ENCODE results near the gene SFSWAP. TPM values are rescaled to one million over a fixed set of nuclear protein-coding genes. Genes with fewer than 3 reads are reported as not detected.

The SFSWAP gene
- total and polyA plus RNA-seq, 12 donors: 14.0 to 94.0 (median 29.1) TPM

DNA sequence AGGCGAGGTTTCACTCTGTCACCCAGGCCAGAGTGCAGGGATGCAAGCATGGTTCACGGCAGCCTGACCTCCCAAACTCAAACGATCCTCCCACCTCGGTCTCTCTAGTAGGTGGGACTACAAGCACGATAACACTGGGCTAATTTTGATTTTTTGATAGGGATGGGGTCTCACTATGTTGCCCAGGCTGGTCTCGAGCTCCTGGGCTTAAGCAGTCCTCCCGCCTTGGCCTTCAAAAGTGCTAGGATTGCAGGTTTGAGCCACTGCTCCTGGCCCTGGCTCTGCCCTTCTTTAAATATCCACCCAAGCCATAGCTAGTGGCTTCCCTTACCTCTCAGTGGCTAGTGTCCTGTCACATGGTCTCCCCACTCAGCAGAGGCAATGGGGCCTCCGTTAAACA, 17.8 kb downstream of the SFSWAP start:
- intact Hi-C loops (cut with DNase I): no loop called here
- Histone ChIP-seq H3K27ac (no peak overlapping the region), H3K9me3 (replicated peaks in 1 of 3) (no peaks in the 10 kb centered on the region), H3K4me3 (no peak overlapping the region), H3K4me1 (replicated peaks in 1 of 2) (no peaks in the 10 kb centered on the region), H3K36me3 (replicated peaks in 1 of 2) (peaks cover 0 to 81% of the 10 kb centered on the region in 2 donors), H3K27me3 (no peaks in the 10 kb centered on the region)
- no peak for DNase-seq
- WGBS, 4 donors: 94 to 96% (median 95%) methylated on average over 8 of the region's 8 CpGs
- TF ChIP-seq, protein P1, sequence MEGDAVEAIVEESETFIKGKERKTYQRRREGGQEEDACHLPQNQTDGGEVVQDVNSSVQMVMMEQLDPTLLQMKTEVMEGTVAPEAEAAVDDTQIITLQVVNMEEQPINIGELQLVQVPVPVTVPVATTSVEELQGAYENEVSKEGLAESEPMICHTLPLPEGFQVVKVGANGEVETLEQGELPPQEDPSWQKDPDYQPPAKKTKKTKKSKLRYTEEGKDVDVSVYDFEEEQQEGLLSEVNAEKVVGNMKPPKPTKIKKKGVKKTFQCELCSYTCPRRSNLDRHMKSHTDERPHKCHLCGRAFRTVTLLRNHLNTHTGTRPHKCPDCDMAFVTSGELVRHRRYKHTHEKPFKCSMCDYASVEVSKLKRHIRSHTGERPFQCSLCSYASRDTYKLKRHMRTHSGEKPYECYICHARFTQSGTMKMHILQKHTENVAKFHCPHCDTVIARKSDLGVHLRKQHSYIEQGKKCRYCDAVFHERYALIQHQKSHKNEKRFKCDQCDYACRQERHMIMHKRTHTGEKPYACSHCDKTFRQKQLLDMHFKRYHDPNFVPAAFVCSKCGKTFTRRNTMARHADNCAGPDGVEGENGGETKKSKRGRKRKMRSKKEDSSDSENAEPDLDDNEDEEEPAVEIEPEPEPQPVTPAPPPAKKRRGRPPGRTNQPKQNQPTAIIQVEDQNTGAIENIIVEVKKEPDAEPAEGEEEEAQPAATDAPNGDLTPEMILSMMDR (IDR thresholded peaks at IDR 0.05): no peak
- no peak for TF ChIP-seq POLR2A (IDR thresholded peaks at IDR 0.05)

DNA sequence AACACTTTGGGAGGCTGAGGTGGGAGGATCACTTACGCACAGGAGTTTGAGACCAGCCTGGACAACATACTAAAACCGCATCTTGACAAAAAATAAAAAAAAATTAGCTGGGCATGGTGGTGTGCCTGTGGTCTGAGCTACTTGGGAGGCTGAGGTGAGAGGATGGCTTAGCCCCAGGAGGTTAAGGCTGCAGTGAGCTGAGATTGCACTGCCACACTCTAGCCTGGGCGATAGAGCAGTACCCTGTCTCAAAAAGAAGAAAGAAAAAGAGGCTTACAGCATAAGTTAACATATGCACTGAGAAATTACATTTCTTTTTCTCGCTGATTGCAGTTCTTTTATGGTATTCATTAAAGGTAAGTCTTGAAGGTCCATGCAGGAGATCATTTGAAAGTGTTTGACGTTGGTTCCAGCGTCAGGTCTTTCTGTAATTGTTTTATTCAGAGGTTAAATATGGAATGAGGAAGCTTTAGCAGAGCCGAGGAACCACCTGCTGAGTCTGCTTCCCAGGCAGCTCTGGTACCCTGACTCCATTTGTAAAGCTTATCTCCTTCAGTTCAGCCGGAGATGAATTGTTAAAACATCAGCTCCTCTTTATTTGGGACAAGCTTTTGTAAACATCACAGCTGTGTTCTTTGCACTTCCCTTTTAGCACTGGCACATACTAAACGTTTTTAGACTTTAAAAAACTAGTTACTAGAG, 18.5 kb downstream of the SFSWAP start:
- intact Hi-C loops (cut with DNase I): no loop called here
- H3K9me3 ChIP-seq (replicated peaks in 1 of 3): no peaks in the 10 kb centered on the region
- peak in 1 of 7 donors; percentile 11 for DNase-seq
- no peaks in the 10 kb centered on the region for H3K27me3 ChIP-seq
- 75 to 79% (median 77%) methylated on average over 9 of the region's 9 CpGs for WGBS, 4 donors
- H3K27ac ChIP-seq: no peak overlapping the region
- TF ChIP-seq, protein P1 (IDR thresholded peaks at IDR 0.05): no peak
- TF ChIP-seq POLR2A (IDR thresholded peaks at IDR 0.05): no peak
- no peaks in the 10 kb centered on the region for H3K4me1 ChIP-seq (replicated peaks in 1 of 2)
- H3K4me3 ChIP-seq: no peak overlapping the region
- peaks cover 0 to 88% of the 10 kb centered on the region in 2 donors for H3K36me3 ChIP-seq (replicated peaks in 1 of 2)

DNA sequence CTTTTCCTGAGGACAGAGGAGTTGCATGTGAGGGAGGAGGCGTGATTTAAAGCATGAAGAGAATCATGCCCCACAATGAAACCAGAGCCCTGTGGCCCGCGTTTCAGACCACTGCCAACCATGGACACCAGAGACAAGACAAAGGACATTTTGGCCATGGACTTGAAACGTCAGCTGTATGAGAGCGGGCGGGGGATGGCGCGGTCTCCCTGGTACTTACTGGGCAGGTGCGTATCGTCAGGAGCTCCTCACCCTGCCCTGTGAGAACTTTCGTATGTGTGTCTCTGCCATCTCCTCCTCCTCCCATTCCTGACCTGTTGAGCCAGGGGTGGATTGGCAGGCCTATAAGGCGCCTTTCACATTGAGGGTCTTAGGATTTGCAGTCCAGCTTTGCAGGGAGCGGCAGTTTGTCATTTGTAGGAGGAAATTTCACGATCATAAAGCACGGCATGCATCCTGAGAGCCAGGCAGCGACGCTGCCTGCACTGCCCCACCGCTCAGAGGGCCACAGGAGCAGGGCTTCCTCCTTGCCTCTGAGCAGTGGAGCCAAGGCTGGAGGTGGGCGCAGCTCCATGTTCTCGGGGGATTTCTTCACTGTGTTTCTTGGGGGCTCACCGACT, 22.2 kb downstream of the SFSWAP start:
- H3K27ac ChIP-seq: no peak overlapping the region
- 91 to 95% (median 92%) methylated on average over 16 to 21 of the region's 21 CpGs for WGBS, 4 donors
- no peak overlapping the region for H3K4me3 ChIP-seq
- H3K27me3 ChIP-seq: no peaks in the 10 kb centered on the region
- no peaks in the 10 kb centered on the region for H3K4me1 ChIP-seq (replicated peaks in 1 of 2)
- TF ChIP-seq, protein P1 (IDR thresholded peaks at IDR 0.05): no peak
- TF ChIP-seq POLR2A (IDR thresholded peaks at IDR 0.05): no peak
- intact Hi-C loops (cut with DNase I): no loop called here
- no peaks in the 10 kb centered on the region for H3K9me3 ChIP-seq (replicated peaks in 1 of 3)
- DNase-seq: peak in 2 of 7 donors; percentile 17 to 50
- peaks cover 0 to 81% of the 10 kb centered on the region in 2 donors for H3K36me3 ChIP-seq (replicated peaks in 1 of 2)

DNA sequence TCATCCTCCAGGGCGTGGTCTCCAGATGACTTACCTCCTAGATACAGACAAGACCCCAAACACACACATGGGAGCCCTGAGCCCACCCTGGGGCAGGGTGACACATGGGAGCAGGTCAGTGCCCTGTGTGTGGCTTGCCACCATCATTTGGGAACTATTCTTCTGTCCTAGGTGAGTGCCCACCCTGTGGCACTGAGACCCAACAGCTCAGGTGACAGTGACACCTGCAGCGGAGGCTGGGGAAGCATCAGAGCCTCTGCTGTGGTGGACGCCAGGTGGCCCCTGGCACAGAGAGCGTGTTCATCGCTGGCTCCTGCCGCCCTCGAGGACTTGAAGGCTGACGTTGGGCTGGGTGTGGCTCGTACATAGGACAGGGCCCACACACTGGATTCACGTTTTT, 23.0 kb downstream of the SFSWAP start:
- no peak overlapping the region for H3K4me3 ChIP-seq
- 88 to 93% (median 92%) methylated on average over 8 to 10 of the region's 10 CpGs for WGBS, 4 donors
- H3K9me3 ChIP-seq (replicated peaks in 1 of 3): no peaks in the 10 kb centered on the region
- no peak for TF ChIP-seq POLR2A (IDR thresholded peaks at IDR 0.05)
- TF ChIP-seq, protein P1 (IDR thresholded peaks at IDR 0.05): no peak
- H3K27me3 ChIP-seq: no peaks in the 10 kb centered on the region
- H3K27ac ChIP-seq: no peak overlapping the region
- no peaks in the 10 kb centered on the region for H3K4me1 ChIP-seq (replicated peaks in 1 of 2)
- intact Hi-C loops (cut with DNase I): no loop called here
- H3K36me3 ChIP-seq (replicated peaks in 1 of 2): peaks cover 0 to 74% of the 10 kb centered on the region in 2 donors
- DNase-seq: peak in 2 of 7 donors; percentile 12 to 38

All from adrenal gland (tissue), 12 donors.